Erythroblast (primary cell): ENCODE results near the gene GABRA4.

Experiments used
- GATA1 ChIP-seq: IDR thresholded peaks from 2 replicates; pipeline ENCODE4 v1.6.1; 2011; ENCODE audit warnings: low read depth, mild to moderate bottlenecking, control low read depth, low read length, moderate library complexity
- POLR2A ChIP-seq: IDR thresholded peaks from 2 replicates; pipeline ENCODE4 v1.6.1; 2011; ENCODE audit warnings: mild to moderate bottlenecking, low read length

GRCh38 chr4:46894826-46895225, 98.6 kb downstream of the GABRA4 start:
- TF ChIP-seq POLR2A (no peak), GATA1 (no peak)
